ENCODE results near the gene CORO1C. TPM values are rescaled to one million over a fixed set of nuclear protein-coding genes. Genes with fewer than 3 reads are reported as not detected.
A peak's percentile ranks its signal among the peaks of the same experiment; 100 is the strongest.

The CORO1C gene
- polyA plus RNA-seq, 1 donor: 68.4 TPM

DNA sequence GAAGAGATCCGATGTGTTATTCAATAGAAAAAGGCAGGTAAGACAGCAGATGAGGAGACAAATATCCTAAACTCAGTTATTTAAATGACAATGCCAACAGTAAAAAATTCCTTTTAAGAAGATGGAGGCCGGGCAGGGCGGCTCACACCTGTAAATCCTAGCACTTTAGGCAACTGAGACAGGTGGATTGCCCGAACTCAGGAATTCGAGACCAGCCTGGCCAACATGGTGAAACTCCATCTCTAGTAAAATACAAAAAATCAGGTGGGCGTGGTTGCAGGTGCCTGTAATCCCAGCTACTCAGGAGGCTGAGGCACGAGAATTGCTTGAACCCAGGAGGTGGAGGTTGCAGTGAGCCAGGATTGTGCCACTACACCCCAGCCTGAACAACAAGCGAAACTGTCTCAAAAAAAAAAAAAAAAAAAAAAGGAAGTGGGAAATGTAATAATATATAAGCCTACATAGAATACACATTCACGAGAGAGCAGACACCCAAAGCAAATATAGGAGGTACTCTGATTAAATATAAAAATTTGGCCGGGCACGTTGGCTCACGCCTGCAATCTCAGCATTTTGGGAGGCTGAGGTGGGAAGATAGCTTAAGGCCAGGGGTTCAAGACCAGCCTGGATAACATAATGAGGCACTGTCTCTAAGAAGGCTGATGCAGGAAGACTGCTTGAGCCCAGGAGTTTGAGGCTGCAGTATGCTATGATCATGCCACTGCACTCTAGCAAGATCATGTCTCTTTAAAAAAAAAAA, 19.0 kb downstream of the CORO1C start:
- 96% methylated on average over 4 of the region's 12 CpGs for WGBS (ENCODE audit: insufficient coverage, low lambda C conversion rate)
- H3K27ac ChIP-seq (ENCODE audit: low read length): no peak overlapping the region
- no peaks in the 10 kb centered on the region for H3K4me1 ChIP-seq (ENCODE audit: control insufficient read depth, insufficient read depth, low read length)
- no peak overlapping the region for H3K4me3 ChIP-seq (ENCODE audit: low read length)
- H3K27me3 ChIP-seq (ENCODE audit: control insufficient read depth, insufficient read depth, low read length): no peaks in the 10 kb centered on the region
- peaks cover 6% of the 10 kb centered on the region for H3K36me3 ChIP-seq (ENCODE audit: control insufficient read depth, insufficient read depth, low read length)
- no peak for DNase-seq
- no peaks in the 10 kb centered on the region for H3K9me3 ChIP-seq (ENCODE audit: control insufficient read depth, low read depth, low read length)

DNA sequence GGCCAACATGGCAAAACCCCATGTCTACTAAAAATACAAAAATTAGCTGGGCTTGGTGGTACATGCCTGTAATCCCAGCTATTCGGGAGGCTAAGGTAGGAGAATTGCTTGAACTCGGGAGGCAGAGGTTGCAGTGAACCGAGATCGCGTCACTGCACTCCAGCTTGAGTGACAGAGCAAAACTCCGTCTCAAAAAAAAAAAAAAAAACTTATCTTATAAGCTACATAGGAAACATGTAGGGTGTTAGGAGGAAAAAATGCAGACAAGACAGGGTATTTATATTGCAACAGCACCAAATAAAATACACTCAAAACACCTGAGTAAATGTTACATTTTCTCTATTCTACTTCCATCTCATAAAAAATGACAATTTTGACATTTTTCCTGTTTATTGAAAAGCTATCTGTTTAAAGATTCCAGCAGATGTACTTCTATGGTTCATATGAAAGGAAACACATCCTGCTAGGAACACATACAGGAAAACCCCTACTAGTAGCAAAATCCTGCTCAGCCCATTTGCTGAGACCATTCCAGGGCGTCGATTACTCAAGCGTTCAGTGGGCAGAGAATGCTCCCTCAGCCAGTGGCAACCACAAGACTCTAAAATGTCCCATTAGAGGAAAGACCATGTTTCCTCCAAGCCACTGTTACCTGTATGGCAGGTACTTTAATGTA, 19.7 kb downstream of the CORO1C start:
- WGBS (ENCODE audit: insufficient coverage, low lambda C conversion rate): no CpG with 5 or more reads among the region's 9 CpGs
- no peak for DNase-seq
- peaks cover 2% of the 10 kb centered on the region for H3K36me3 ChIP-seq (ENCODE audit: control insufficient read depth, insufficient read depth, low read length)
- H3K9me3 ChIP-seq (ENCODE audit: control insufficient read depth, low read depth, low read length): no peaks in the 10 kb centered on the region
- H3K4me1 ChIP-seq (ENCODE audit: control insufficient read depth, insufficient read depth, low read length): no peaks in the 10 kb centered on the region
- H3K27ac ChIP-seq (ENCODE audit: low read length): no peak overlapping the region
- no peaks in the 10 kb centered on the region for H3K27me3 ChIP-seq (ENCODE audit: control insufficient read depth, insufficient read depth, low read length)
- no peak overlapping the region for H3K4me3 ChIP-seq (ENCODE audit: low read length)

DNA sequence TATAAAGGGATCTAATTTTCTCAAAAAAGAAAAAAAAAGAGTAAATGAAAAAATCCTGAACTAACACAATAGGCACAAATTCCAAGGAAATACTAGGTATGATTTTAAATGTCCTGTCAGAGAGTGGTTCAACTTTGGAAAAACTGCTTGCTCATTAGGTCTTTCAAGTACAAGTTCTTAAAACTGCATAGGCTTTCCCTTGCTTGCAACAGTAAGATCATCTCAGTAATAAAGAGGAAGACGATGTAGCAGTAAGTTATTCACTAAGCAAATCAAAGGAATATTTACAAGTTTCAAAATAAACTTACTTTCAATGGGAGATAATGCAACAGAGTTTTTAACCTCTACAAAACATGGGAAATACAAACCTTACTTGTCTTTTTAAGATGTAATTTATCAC, 21.6 kb downstream of the CORO1C start:
- no peak overlapping the region for H3K4me3 ChIP-seq (ENCODE audit: low read length)
- H3K4me1 ChIP-seq (ENCODE audit: control insufficient read depth, insufficient read depth, low read length): no peaks in the 10 kb centered on the region
- WGBS (ENCODE audit: insufficient coverage, low lambda C conversion rate): 75% methylated on average over 1 of the region's 1 CpG
- no peak for DNase-seq
- H3K9me3 ChIP-seq (ENCODE audit: control insufficient read depth, low read depth, low read length): no peaks in the 10 kb centered on the region
- no peaks in the 10 kb centered on the region for H3K27me3 ChIP-seq (ENCODE audit: control insufficient read depth, insufficient read depth, low read length)
- H3K36me3 ChIP-seq (ENCODE audit: control insufficient read depth, insufficient read depth, low read length): no peaks in the 10 kb centered on the region
- no peak overlapping the region for H3K27ac ChIP-seq (ENCODE audit: low read length)

DNA sequence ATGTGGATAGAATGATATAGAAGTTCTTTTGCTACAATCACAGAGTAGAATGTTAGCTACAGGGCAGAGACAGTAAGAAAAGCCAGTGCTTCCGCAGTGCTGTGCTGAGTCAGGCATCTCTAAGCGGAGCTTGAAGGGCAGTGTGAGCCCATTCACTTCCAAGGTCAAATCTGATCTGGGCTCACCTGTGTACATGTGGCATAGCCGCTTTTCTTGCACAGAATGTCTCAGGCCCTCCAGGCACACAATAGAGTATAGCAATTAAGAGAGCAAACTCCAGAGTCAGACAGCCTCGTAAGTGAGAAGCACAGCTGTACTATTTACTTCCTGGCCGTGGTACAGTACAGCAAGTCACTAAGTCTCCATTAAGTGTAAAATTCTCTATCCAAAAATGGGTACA, 26.8 kb downstream of the CORO1C start:
- H3K36me3 ChIP-seq (ENCODE audit: control insufficient read depth, insufficient read depth, low read length): peaks cover 14% of the 10 kb centered on the region
- no peak overlapping the region for H3K27ac ChIP-seq (ENCODE audit: low read length)
- no peak for DNase-seq
- H3K4me1 ChIP-seq (ENCODE audit: control insufficient read depth, insufficient read depth, low read length): no peaks in the 10 kb centered on the region
- no CpG with 5 or more reads among the region's 5 CpGs for WGBS (ENCODE audit: insufficient coverage, low lambda C conversion rate)
- no peak overlapping the region for H3K4me3 ChIP-seq (ENCODE audit: low read length)
- no peaks in the 10 kb centered on the region for H3K27me3 ChIP-seq (ENCODE audit: control insufficient read depth, insufficient read depth, low read length)
- H3K9me3 ChIP-seq (ENCODE audit: control insufficient read depth, low read depth, low read length): no peaks in the 10 kb centered on the region

DNA sequence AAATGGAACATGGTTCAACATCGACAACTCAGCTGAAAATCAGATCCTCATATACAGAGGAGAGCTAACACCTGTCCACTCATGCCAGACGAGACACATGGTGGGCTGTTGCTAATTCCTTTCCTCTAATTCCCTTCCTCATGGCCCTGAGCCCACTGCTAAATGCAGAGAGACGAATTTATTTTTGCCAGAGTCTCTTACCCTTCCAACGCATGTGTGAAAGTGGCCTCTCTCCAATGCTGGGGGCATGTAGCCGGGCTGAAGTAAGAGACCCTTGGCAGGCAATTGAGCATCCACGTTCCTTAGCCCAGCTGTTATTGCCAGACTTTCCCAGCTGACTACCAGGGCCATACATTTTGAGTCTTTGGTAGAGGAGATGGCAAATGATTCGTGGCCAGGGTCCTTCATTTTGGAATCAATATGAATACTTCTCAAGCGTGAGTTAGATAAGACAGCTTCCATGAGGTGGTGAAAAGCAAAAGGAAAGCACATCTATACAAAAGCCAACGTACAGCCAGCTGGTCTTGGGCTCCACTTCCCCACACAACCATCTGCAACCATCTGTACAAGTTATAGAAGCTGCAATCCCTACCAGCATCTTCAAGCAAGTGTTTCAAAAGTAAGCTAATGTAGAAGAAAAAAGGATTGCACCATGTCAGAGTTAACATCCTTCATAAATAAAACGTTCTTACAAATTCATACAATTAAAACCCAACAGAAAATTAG, 28.6 kb downstream of the CORO1C start:
- Histone ChIP-seq H3K36me3 (ENCODE audit: control insufficient read depth, insufficient read depth, low read length) (peaks cover 29% of the 10 kb centered on the region), H3K9me3 (ENCODE audit: control insufficient read depth, low read depth, low read length) (no peaks in the 10 kb centered on the region), H3K27ac (ENCODE audit: low read length) (no peak overlapping the region), H3K4me3 (ENCODE audit: low read length) (no peak overlapping the region), H3K27me3 (ENCODE audit: control insufficient read depth, insufficient read depth, low read length) (no peaks in the 10 kb centered on the region), H3K4me1 (ENCODE audit: control insufficient read depth, insufficient read depth, low read length) (no peaks in the 10 kb centered on the region)
- WGBS (ENCODE audit: insufficient coverage, low lambda C conversion rate): 92% methylated on average over 3 of the region's 10 CpGs
- no peak for DNase-seq

DNA sequence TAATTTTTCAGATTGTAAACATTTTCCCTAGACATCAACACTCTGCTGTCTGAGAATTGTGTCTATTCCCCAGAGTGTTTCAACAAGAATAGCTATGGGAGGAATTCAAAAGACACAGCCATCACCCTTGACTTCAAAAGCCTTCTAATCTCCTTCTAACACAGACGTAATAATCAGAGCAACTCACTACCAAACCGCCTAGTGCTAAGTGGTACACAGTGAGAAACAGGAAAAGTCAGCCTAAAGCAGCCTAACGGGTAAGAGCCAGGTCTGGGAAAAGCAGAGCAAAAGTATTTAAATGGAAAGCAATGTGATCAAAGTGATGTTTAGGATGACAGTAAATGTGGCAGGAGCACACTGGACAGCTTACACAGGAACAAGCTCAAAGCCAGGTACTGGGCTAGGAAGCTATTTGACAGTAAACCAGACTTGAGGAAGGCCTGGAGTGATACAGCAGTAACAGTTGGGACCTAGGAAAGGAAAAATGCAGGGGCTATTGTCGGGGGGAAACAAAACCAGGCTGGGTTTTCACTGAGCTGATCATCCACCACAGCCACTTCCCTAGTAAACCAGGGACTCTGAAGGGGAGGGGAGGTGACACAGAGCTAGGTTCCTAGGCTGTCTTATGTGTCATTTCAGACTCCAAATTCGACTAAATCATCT, 29.4 kb downstream of the CORO1C start:
- no peaks in the 10 kb centered on the region for H3K4me1 ChIP-seq (ENCODE audit: control insufficient read depth, insufficient read depth, low read length)
- no peak for DNase-seq
- peaks cover 29% of the 10 kb centered on the region for H3K36me3 ChIP-seq (ENCODE audit: control insufficient read depth, insufficient read depth, low read length)
- H3K27ac ChIP-seq (ENCODE audit: low read length): peak overlapping the region; percentile 5
- H3K9me3 ChIP-seq (ENCODE audit: control insufficient read depth, low read depth, low read length): no peaks in the 10 kb centered on the region
- 20% methylated on average over 1 of the region's 5 CpGs for WGBS (ENCODE audit: insufficient coverage, low lambda C conversion rate)
- no peak overlapping the region for H3K4me3 ChIP-seq (ENCODE audit: low read length)
- H3K27me3 ChIP-seq (ENCODE audit: control insufficient read depth, insufficient read depth, low read length): no peaks in the 10 kb centered on the region

DNA sequence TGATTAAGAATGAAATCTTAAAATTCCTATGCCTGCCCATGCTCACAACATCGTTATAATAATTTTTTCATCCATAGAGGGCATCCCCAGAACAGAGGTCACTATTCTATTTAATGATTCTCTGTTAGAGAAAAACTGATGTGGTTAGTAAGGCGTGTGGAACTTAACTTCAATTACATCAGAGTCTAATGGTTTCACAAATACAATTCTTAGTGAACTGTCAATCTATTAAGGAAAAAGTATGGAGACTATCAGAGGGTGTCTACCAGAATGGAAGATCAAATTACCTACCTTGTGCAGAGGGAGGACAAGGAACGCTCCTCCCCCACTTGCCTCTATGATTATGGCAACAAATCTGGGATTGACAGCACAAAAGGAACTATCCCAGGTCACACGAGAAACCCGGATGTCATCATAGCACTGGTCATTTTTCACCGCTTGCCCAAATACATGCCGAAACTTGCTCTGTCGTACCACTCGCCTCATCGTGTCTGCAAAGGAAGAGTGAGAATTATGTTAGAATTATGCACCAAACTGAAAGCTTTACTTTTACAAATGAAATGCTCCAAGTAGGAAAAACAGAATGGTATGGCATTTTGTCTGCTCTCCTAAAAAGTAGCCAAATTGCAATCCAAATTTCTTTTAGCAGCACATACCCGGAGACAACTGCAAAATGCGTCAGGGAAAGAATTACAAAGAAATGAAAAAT, 30.3 kb downstream of the CORO1C start:
- no peaks in the 10 kb centered on the region for H3K9me3 ChIP-seq (ENCODE audit: control insufficient read depth, low read depth, low read length)
- peaks cover 36% of the 10 kb centered on the region for H3K36me3 ChIP-seq (ENCODE audit: control insufficient read depth, insufficient read depth, low read length)
- no peak for DNase-seq
- H3K27ac ChIP-seq (ENCODE audit: low read length): no peak overlapping the region
- WGBS (ENCODE audit: insufficient coverage, low lambda C conversion rate): 83% methylated on average over 3 of the region's 12 CpGs
- H3K4me1 ChIP-seq (ENCODE audit: control insufficient read depth, insufficient read depth, low read length): no peaks in the 10 kb centered on the region
- no peaks in the 10 kb centered on the region for H3K27me3 ChIP-seq (ENCODE audit: control insufficient read depth, insufficient read depth, low read length)
- H3K4me3 ChIP-seq (ENCODE audit: low read length): no peak overlapping the region

DNA sequence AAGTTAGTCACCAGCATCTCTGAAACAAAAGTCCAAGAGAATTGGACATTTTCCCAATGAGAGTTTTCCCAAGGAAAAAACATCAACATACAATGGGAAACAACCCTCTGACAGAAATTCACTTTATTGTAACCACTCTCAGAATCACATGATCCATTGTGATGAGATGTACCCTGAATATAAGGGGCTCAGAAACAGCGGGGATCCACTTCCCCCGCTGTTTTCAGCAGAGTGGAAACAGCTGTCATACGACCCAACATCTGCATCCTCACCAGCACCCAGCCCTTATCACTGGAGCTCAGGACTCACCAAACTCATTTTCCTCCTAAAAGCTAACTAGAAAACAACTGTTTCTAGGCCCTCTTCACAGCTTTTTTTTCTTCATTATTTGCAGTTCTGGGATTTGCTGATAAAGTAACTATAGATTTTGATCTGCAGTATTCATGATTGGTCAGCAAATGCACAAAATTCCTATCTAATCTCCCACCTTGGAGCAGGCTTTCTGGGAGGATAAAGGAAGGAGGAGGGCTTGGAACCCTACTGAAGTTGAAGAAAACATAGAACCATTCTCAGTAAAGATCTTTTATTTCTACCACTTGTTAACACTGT, 31.3 kb downstream of the CORO1C start:
- WGBS (ENCODE audit: insufficient coverage, low lambda C conversion rate): no CpG with 5 or more reads among the region's 3 CpGs
- H3K4me1 ChIP-seq (ENCODE audit: control insufficient read depth, insufficient read depth, low read length): no peaks in the 10 kb centered on the region
- no peak overlapping the region for H3K4me3 ChIP-seq (ENCODE audit: low read length)
- H3K27me3 ChIP-seq (ENCODE audit: control insufficient read depth, insufficient read depth, low read length): no peaks in the 10 kb centered on the region
- H3K36me3 ChIP-seq (ENCODE audit: control insufficient read depth, insufficient read depth, low read length): peaks cover 38% of the 10 kb centered on the region
- H3K9me3 ChIP-seq (ENCODE audit: control insufficient read depth, low read depth, low read length): no peaks in the 10 kb centered on the region
- no peak overlapping the region for H3K27ac ChIP-seq (ENCODE audit: low read length)
- DNase-seq: no peak

DNA sequence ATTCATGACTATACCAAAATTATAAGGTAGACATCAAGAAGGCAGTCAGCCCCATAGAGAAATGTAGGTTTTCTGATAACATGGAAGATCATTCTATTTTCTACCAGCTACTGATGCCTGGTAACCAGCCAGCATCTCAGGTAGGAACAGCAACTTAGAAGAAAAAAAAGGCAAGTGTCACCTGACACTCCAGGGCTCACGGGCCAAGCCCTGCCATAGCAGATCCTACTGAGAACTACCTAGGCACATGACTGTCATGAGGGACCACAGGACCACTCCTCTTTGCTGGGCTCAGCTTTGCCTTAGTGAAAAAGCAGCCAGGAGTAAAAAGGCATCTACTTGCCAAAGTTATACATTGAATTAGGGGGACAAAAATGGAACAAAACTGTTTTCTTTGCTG, 33.4 kb downstream of the CORO1C start:
- peak in 1 of 2 donors; percentile 31 for DNase-seq
- no peaks in the 10 kb centered on the region for H3K4me1 ChIP-seq (ENCODE audit: control insufficient read depth, insufficient read depth, low read length)
- no peak overlapping the region for H3K27ac ChIP-seq (ENCODE audit: low read length)
- WGBS (ENCODE audit: insufficient coverage, low lambda C conversion rate): no CpG with 5 or more reads among the region's 1 CpG
- no peaks in the 10 kb centered on the region for H3K9me3 ChIP-seq (ENCODE audit: control insufficient read depth, low read depth, low read length)
- H3K4me3 ChIP-seq (ENCODE audit: low read length): no peak overlapping the region
- H3K27me3 ChIP-seq (ENCODE audit: control insufficient read depth, insufficient read depth, low read length): no peaks in the 10 kb centered on the region
- peaks cover 47% of the 10 kb centered on the region for H3K36me3 ChIP-seq (ENCODE audit: control insufficient read depth, insufficient read depth, low read length)
